Measurements from ENCODE around the gene PERCC1. TPM values are rescaled to one million over a fixed set of nuclear protein-coding genes. Genes with fewer than 3 reads are reported as not detected.
"Not testable (repeated sequence)": the region's sequence is repeated elsewhere in the genome, so short reads cannot be mapped to it uniquely, and the experiment has no call there.

PERCC1 gene
- total and polyA plus RNA-seq, 7 donors = 0.08 TPM; not detected in 6

DNA sequence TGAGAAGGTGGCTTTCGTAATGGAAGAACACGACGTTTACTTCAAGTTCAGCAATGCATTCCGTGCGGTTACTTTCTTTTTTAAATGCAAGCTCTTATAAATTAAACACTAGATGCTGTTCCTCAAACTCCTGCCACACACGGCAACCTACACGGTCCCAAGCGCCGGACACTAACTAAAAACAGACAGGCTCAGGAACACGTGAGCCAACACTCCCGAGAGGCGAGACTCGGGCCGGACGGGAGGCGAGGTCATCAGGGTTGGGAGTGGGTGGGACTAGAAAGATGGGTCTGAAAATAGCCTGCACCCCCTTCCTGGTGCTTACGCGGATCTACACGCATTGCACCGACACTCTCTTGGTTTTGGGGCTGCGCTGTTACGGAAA is 37.5 kb downstream of the PERCC1 start:
- 76 to 77% (median 77%) methylated on average over 22 of the region's 22 CpGs for WGBS, 3 donors
- ATAC-seq = no peak
- Histone ChIP-seq H3K4me3 (no peak overlapping the region), H3K27ac (no peak overlapping the region), H3K9me3 (no peaks in the 10 kb centered on the region), H3K27me3 (ENCODE audit: insufficient read depth in 3 of 3, low read length in 2 of 3) (no peaks in the 10 kb centered on the region), H3K36me3 (ENCODE audit: insufficient read depth in 1 of 2, low read depth in 1 of 2) (peaks cover 0 to 9% of the 10 kb centered on the region in 2 donors), H3K4me1 (peaks cover 13% of the 10 kb centered on the region)
- TF ChIP-seq, protein P1, sequence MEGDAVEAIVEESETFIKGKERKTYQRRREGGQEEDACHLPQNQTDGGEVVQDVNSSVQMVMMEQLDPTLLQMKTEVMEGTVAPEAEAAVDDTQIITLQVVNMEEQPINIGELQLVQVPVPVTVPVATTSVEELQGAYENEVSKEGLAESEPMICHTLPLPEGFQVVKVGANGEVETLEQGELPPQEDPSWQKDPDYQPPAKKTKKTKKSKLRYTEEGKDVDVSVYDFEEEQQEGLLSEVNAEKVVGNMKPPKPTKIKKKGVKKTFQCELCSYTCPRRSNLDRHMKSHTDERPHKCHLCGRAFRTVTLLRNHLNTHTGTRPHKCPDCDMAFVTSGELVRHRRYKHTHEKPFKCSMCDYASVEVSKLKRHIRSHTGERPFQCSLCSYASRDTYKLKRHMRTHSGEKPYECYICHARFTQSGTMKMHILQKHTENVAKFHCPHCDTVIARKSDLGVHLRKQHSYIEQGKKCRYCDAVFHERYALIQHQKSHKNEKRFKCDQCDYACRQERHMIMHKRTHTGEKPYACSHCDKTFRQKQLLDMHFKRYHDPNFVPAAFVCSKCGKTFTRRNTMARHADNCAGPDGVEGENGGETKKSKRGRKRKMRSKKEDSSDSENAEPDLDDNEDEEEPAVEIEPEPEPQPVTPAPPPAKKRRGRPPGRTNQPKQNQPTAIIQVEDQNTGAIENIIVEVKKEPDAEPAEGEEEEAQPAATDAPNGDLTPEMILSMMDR (IDR thresholded peaks at IDR 0.05) = no peak
- DNase-seq = no peak
- intact Hi-C loops (cut with DNase I) = no loop called here

DNA sequence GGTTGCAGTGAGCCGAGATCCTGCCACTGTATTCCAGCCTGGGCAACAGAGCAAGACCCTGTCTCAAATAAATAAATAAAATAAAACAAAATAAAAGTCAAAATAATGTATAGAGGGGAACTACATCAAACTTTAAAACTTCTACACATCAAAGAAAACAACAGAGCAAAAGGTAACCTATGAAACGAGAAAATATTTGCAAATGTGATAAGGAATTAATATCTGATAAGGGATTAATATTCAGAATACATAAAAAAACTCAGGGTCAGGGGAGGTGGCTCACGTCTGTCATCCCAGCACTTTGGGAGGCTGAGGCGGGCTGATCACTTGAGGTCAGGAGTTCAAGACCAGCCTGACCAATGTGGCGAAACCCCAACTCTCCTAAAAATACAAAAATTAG is 38.3 kb downstream of the PERCC1 start:
- H3K27me3 ChIP-seq (ENCODE audit: insufficient read depth in 3 of 3, low read length in 2 of 3); H3K9me3 ChIP-seq; H3K4me3 ChIP-seq; H3K36me3 ChIP-seq (ENCODE audit: insufficient read depth in 1 of 2, low read depth in 1 of 2); intact Hi-C loops (cut with DNase I); ATAC-seq; H3K27ac ChIP-seq; DNase-seq: not testable (repeated sequence)
- 79 to 96% (median 80%) methylated on average over 5 of the region's 5 CpGs for WGBS, 3 donors
- H3K4me1 ChIP-seq = peaks cover 21% of the 10 kb centered on the region

DNA sequence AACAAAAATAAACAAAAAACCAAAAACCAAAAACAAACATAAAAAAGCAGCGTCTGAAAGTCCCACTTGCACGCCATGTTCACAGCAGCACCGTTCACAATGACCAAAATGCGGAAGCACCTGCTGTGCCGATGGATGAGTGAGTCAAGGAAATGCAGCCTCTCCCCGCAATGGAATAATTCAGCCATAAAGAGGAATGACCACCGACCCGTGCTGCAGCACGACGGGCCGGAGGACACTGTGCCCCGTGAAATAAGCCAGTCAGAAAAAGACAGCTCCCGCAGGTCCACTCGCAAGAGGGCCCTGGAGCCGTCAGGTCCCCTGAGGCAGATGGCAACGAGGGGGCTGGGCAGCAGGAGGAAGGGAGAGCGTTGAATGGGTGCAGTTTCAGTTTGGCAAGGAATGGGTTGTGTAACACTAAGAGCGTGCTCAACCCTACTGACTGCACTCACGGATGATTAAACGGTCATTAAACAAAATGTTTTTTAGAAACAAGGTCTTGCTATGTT is 38.9 kb downstream of the PERCC1 start:
- no peak overlapping the region for H3K27ac ChIP-seq
- H3K27me3 ChIP-seq (ENCODE audit: insufficient read depth in 3 of 3, low read length in 2 of 3) = no peaks in the 10 kb centered on the region
- H3K9me3 ChIP-seq = no peaks in the 10 kb centered on the region
- H3K36me3 ChIP-seq (ENCODE audit: insufficient read depth in 1 of 2, low read depth in 1 of 2) = peaks cover 0 to under 1% of the 10 kb centered on the region in 2 donors
- peaks cover 21% of the 10 kb centered on the region for H3K4me1 ChIP-seq
- intact Hi-C loops (cut with DNase I) = loop anchor here in 1 of 2 donors (10.0 kb wide), 1 partner anchor 45 kb away; the partner anchor contains the start of gene UQCC4
- ATAC-seq (no peak), DNase-seq (no peak)
- H3K4me3 ChIP-seq = no peak overlapping the region
- TF ChIP-seq, protein P1 (IDR thresholded peaks at IDR 0.05) = no peak
- WGBS, 3 donors = 62 to 75% (median 65%) methylated on average over 20 of the region's 20 CpGs

DNA sequence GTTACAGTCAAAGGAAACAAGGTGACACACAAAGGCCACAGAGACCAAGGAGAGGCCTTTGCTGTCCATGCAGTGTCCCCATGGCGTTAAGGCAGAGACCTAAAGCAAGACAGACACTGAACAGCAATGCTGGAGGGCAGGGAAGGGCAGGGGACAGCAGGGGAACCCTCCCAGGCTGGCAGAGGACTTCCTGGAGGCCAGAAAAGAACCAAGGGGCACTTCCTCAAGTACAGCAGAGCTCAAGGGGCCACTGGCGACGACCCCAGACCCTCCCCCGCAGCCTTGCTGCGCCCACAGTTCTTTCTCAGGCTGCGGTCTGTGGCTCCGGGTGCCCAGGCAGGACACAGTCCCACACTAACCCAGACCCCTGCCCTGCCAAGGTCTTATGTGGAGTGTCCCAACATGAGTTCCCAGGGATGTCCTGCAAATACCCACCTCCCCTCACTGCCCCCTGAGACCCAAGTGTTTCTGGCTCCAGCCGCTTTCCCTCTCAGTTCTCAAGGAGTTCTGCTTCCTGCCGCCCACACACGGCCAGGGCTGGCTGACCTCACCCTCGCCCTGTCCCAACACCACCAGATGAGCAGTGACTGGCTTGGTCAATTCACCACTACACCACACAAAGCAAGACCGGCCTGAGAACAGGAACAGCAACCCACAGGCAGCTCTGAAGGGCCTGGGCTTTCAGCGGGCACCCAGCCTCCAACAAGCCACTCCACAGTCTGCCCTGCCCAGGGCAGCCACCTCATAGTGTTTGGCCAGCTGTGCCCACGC is 39.8 kb downstream of the PERCC1 start:
- intact Hi-C loops (cut with DNase I) = loop anchor here in 1 of 2 donors (10.0 kb wide), 1 partner anchor 46 kb away; the partner anchor contains the start of gene UQCC4
- H3K36me3 ChIP-seq (ENCODE audit: insufficient read depth in 1 of 2, low read depth in 1 of 2) = no peaks in the 10 kb centered on the region
- H3K27me3 ChIP-seq (ENCODE audit: insufficient read depth in 3 of 3, low read length in 2 of 3) = no peaks in the 10 kb centered on the region
- no peak overlapping the region for H3K4me3 ChIP-seq
- TF ChIP-seq, protein P1 (IDR thresholded peaks at IDR 0.05) = no peak
- H3K4me1 ChIP-seq = peaks cover 21% of the 10 kb centered on the region
- H3K27ac ChIP-seq = no peak overlapping the region
- ATAC-seq = no peak
- DNase-seq = no peak
- 68 to 75% (median 73%) methylated on average over 14 of the region's 14 CpGs for WGBS, 3 donors
- no peaks in the 10 kb centered on the region for H3K9me3 ChIP-seq

DNA sequence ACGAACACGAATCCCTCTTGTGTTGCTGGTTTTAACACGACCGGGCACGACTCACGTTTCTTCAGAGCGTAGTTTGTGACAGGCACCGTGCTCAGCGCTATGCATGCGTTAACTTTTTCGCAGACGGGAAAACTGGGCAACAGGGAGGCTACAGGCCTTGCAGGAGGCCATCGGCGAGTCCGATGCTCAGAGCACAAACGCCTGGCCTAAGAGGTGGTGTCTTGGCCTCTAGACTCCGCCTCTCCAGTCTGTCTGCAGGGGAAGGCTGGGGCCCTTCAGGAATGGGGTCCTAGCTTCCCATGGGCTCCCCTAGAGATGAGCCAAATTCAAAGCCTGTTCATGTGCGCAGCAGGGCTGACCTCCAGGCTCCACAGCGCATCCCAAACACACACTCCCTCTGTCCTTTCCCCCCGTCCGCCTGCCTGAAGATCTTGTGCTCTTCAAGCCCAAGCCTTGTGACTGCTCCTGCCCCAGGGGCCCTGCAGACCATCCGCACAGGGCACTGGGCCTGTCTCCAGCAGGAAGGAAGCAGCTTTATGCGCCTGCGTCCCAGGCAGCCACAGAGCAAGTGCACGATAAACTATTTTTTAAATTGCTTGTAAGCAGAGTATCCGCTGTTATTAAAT is 40.8 kb downstream of the PERCC1 start:
- Histone ChIP-seq H3K27me3 (ENCODE audit: insufficient read depth in 3 of 3, low read length in 2 of 3) (no peaks in the 10 kb centered on the region), H3K4me3 (no peak overlapping the region), H3K4me1 (peaks cover 21% of the 10 kb centered on the region), H3K9me3 (no peaks in the 10 kb centered on the region), H3K27ac (no peak overlapping the region), H3K36me3 (ENCODE audit: insufficient read depth in 1 of 2, low read depth in 1 of 2) (no peaks in the 10 kb centered on the region)
- intact Hi-C loops (cut with DNase I) = loop anchor here in 1 of 2 donors (10.0 kb wide), 1 partner anchor 47 kb away; the partner anchor contains the start of gene UQCC4
- TF ChIP-seq, protein P1 (IDR thresholded peaks at IDR 0.05) = no peak
- ATAC-seq = no peak
- DNase-seq = no peak
- WGBS, 3 donors = 78 to 85% (median 80%) methylated on average over 25 to 26 of the region's 26 CpGs

Measured in psoas muscle (tissue), 8 donors.